Esophagus (tissue), 2 donors: ENCODE data around the gene CBLN1. TPM values are rescaled to one million over a fixed set of nuclear protein-coding genes. Genes with fewer than 3 reads are reported as not detected.

ENCODE experiments used
- H3K27ac ChIP-seq, 2 donors: one replicate each; pipeline ENCODE4 v1.5.1; 2013; ENCODE audit warnings: low read depth in 2 of 2, mild to moderate bottlenecking in 2 of 2, inconsistent platforms in 1 of 2, low read length in 1 of 2, moderate library complexity in 1 of 2
- H3K27me3 ChIP-seq, 2 donors: one replicate each; pipeline ENCODE4 v1.6.1; 2013; ENCODE audit warnings: low read length in 2 of 2, control low read depth in 1 of 2, mild to moderate bottlenecking in 1 of 2; ENCODE audit not compliant: insufficient read depth in 2 of 2, control insufficient read depth in 1 of 2
- H3K36me3 ChIP-seq, 2 donors: one replicate each; pipeline ENCODE4 v1.6.1; 2013; ENCODE audit warnings: low read length in 1 of 2; ENCODE audit not compliant: control insufficient read depth in 2 of 2, insufficient read depth in 2 of 2
- H3K4me1 ChIP-seq, 2 donors: one replicate each; pipeline ENCODE4 v1.6.1; 2013; ENCODE audit warnings: low read length in 1 of 2; ENCODE audit not compliant: control insufficient read depth in 2 of 2, insufficient read depth in 2 of 2
- H3K4me3 ChIP-seq, 2 donors: one replicate each; pipeline ENCODE4 v1.5.1; 2013; ENCODE audit warnings: low read length in 2 of 2, mild to moderate bottlenecking in 2 of 2, low read depth in 1 of 2, moderate library complexity in 1 of 2
- H3K9me3 ChIP-seq, 2 donors: one replicate each; pipeline ENCODE4 v1.6.1; 2013; ENCODE audit warnings: mild to moderate bottlenecking in 2 of 2, low read depth in 1 of 2, low read length in 1 of 2, moderate library complexity in 1 of 2; ENCODE audit not compliant: control insufficient read depth in 2 of 2, insufficient read depth in 1 of 2
- WGBS, 2 donors: extraction: QIAGEN DNeasy Blood & Tissue Kit; methylation state at CpG; one replicate each; pipeline ENCODE4 v1.1.7; 2013; 5-methylcytosine and 5-hydroxymethylcytosine counted together
- polyA plus RNA-seq, 2 donors: library from polyadenylated mRNA; stranded (reverse); fragments of 200-250 nt; gene quantifications; one replicate each; pipeline ENCODE4 v1.2.3, GENCODE V29; 2013
- donor health status: healthy with polysubstance abuse.
- donor health status: Bipolar disorder and iron deficiency.

The CBLN1 gene
- polyA plus RNA-seq, 2 donors = 0.14 to 0.26 TPM

GRCh38 chr16:49271363-49271762 lies 10.3 kb downstream of the CBLN1 start:
- Histone ChIP-seq H3K27ac (no peak overlapping the region), H3K4me1 (no peaks in the 10 kb centered on the region), H3K9me3 (peaks cover 0 to 6% of the 10 kb centered on the region in 2 donors), H3K4me3 (no peak overlapping the region), H3K36me3 (no peaks in the 10 kb centered on the region), H3K27me3 (peaks cover 0 to 10% of the 10 kb centered on the region in 2 donors)
- 54 to 67% methylated on average over 3 of the region's 3 CpGs for WGBS, 2 donors

- H3K4me3 ChIP-seq = no peak overlapping the region
- no peak overlapping the region for H3K27ac ChIP-seq
- H3K9me3 ChIP-seq = peaks cover 0 to 1% of the 10 kb centered on the region in 2 donors
- H3K27me3 ChIP-seq = no peaks in the 10 kb centered on the region
- H3K36me3 ChIP-seq = no peaks in the 10 kb centered on the region
- H3K4me1 ChIP-seq = no peaks in the 10 kb centered on the region
- 58 to 66% methylated on average over 3 of the region's 3 CpGs for WGBS, 2 donors
Measured at GRCh38 chr16:49269201-49269600, 12.4 kb downstream of the CBLN1 start.

- Histone ChIP-seq H3K27ac (no peak overlapping the region), H3K36me3 (no peaks in the 10 kb centered on the region), H3K9me3 (peaks cover 0 to 1% of the 10 kb centered on the region in 2 donors), H3K4me3 (no peak overlapping the region), H3K27me3 (no peaks in the 10 kb centered on the region), H3K4me1 (no peaks in the 10 kb centered on the region)
- WGBS, 2 donors = 46 to 50% methylated on average over 1 of the region's 1 CpG
Measured at GRCh38 chr16:49268667-49269066, 13.0 kb downstream of the CBLN1 start.

GRCh38 chr16:49262501-49262900 lies 19.1 kb downstream of the CBLN1 start:
- no peaks in the 10 kb centered on the region for H3K27me3 ChIP-seq
- H3K4me1 ChIP-seq = peaks cover 0 to 3% of the 10 kb centered on the region in 2 donors
- H3K4me3 ChIP-seq = no peak overlapping the region
- no peaks in the 10 kb centered on the region for H3K9me3 ChIP-seq
- no peak overlapping the region for H3K27ac ChIP-seq
- WGBS, 2 donors = 77 to 80% methylated on average over 5 of the region's 5 CpGs
- H3K36me3 ChIP-seq = no peaks in the 10 kb centered on the region

- Histone ChIP-seq H3K27ac (no peak overlapping the region), H3K27me3 (no peaks in the 10 kb centered on the region), H3K4me1 (peaks cover 0 to 3% of the 10 kb centered on the region in 2 donors), H3K4me3 (no peak overlapping the region), H3K9me3 (no peaks in the 10 kb centered on the region), H3K36me3 (no peaks in the 10 kb centered on the region)
Measured at GRCh38 chr16:49261930-49262329, 19.7 kb downstream of the CBLN1 start.

- Histone ChIP-seq H3K27me3 (no peaks in the 10 kb centered on the region), H3K4me3 (no peak overlapping the region), H3K4me1 (peaks cover 0 to 3% of the 10 kb centered on the region in 2 donors), H3K27ac (no peak overlapping the region), H3K36me3 (no peaks in the 10 kb centered on the region), H3K9me3 (no peaks in the 10 kb centered on the region)
- WGBS, 2 donors = 49 to 58% methylated on average over 8 of the region's 8 CpGs
Measured at GRCh38 chr16:49260956-49261530, 20.6 kb downstream of the CBLN1 start.

- peaks cover 0 to 3% of the 10 kb centered on the region in 2 donors for H3K4me1 ChIP-seq
- no peaks in the 10 kb centered on the region for H3K27me3 ChIP-seq
- 49 to 56% methylated on average over 3 of the region's 3 CpGs for WGBS, 2 donors
- no peaks in the 10 kb centered on the region for H3K9me3 ChIP-seq
- no peaks in the 10 kb centered on the region for H3K36me3 ChIP-seq
- no peak overlapping the region for H3K27ac ChIP-seq
- no peak overlapping the region for H3K4me3 ChIP-seq
Measured at GRCh38 chr16:49260253-49260652, 21.4 kb downstream of the CBLN1 start.

GRCh38 chr16:49259330-49259729 lies 22.3 kb downstream of the CBLN1 start:
- Histone ChIP-seq H3K27ac (no peak overlapping the region), H3K4me1 (peaks cover 0 to 3% of the 10 kb centered on the region in 2 donors), H3K9me3 (no peaks in the 10 kb centered on the region), H3K36me3 (no peaks in the 10 kb centered on the region), H3K4me3 (no peak overlapping the region), H3K27me3 (no peaks in the 10 kb centered on the region)

- no peaks in the 10 kb centered on the region for H3K27me3 ChIP-seq
- WGBS, 2 donors = 56 to 57% methylated on average over 1 of the region's 1 CpG
- no peaks in the 10 kb centered on the region for H3K36me3 ChIP-seq
- no peak overlapping the region for H3K27ac ChIP-seq
- H3K9me3 ChIP-seq = no peaks in the 10 kb centered on the region
- no peaks in the 10 kb centered on the region for H3K4me1 ChIP-seq
- H3K4me3 ChIP-seq = no peak overlapping the region
Measured at GRCh38 chr16:49250689-49251088, 30.9 kb downstream of the CBLN1 start.

GRCh38 chr16:49248227-49248626 lies 33.4 kb downstream of the CBLN1 start:
- no peaks in the 10 kb centered on the region for H3K4me1 ChIP-seq
- WGBS, 2 donors = 65 to 72% methylated on average over 1 of the region's 1 CpG
- peaks cover 0 to 2% of the 10 kb centered on the region in 2 donors for H3K9me3 ChIP-seq
- H3K27ac ChIP-seq = no peak overlapping the region
- no peaks in the 10 kb centered on the region for H3K36me3 ChIP-seq
- H3K4me3 ChIP-seq = no peak overlapping the region
- H3K27me3 ChIP-seq = no peaks in the 10 kb centered on the region
